Measurements from ENCODE around the gene CNPPD1. TPM values are rescaled to one million over a fixed set of nuclear protein-coding genes. Genes with fewer than 3 reads are reported as not detected.
A peak's percentile ranks its signal among the peaks of the same experiment; 100 is the strongest.

Gene CNPPD1
- total and polyA plus RNA-seq, 5 donors from 2014 or later = 68.2 to 143 (median 111) TPM

DNA sequence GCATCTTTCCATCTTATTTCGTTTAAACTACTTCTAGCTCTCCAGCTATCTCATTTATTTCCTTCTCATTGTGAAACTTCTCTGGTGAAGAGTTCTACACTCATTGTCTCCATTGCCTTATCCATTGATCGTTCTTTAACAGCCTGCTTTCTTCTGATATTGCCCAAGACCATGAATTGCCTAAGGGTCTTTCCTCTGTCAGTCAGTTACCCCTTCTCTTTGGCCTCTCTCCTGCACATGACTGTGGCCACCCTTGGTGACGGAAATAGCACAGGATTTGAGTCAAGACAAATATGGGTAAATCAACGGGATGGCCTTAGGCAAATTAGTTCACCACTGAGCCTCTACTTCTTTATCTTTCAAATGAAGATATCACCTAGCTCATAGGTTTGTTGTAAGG lies 42.7 kb downstream of the CNPPD1 start:
- Mint-ChIP-seq H3K4me1 (peaks cover 0 to 7% (median 0%) of the 10 kb centered on the region in 4 donors), H3K27ac (no peak overlapping the region), H3K36me3 (peaks cover 32% of the 10 kb centered on the region), H3K9me3 (no peaks in the 10 kb centered on the region), H3K27me3 (no peaks in the 10 kb centered on the region), H3K4me3 (peak overlapping the region in 1 of 4 donors; percentile 68)
- Histone ChIP-seq H3K27ac (ENCODE audit: insufficient read depth, low read length, poor library complexity, severe bottlenecking) (no peak overlapping the region), H3K9me3 (ENCODE audit: control insufficient read depth in 2 of 2, low read length in 2 of 2) (no peaks in the 10 kb centered on the region), H3K36me3 (ENCODE audit: control insufficient read depth, insufficient read depth, low read length) (peaks cover 8% of the 10 kb centered on the region), H3K4me3 (ENCODE audit: low read depth, low read length) (no peak overlapping the region), H3K4me1 (ENCODE audit: control insufficient read depth, insufficient read depth, low read length, poor library complexity, severe bottlenecking) (no peaks in the 10 kb centered on the region), H3K27me3 (ENCODE audit: control insufficient read depth, insufficient read depth, low read length) (no peaks in the 10 kb centered on the region)
- no peak for ATAC-seq (ENCODE audit: low read depth in 2 of 2)
- no peak for DNase-seq

DNA sequence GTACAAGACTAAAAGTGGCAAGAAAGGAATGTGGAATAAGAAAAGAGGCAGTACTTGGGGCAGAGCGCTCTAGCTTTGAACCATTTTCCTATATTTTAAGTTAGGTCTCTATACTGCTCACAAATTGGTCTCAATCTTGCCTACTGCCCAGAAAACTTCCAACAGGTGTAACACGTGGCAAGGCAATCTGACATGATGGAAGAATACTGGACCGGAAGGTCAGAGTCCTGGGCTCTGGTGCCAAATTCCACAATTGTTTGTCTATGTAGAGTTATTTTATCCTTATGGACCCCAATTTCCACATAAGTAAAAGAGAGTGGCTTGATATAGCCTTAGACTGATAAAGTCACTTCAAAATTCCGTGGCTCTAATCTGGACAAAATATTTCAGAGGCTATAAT lies 45.0 kb downstream of the CNPPD1 start:
- no peaks in the 10 kb centered on the region for H3K9me3 Mint-ChIP-seq
- H3K27ac Mint-ChIP-seq = no peak overlapping the region
- H3K27me3 ChIP-seq (ENCODE audit: control insufficient read depth, insufficient read depth, low read length) = no peaks in the 10 kb centered on the region
- no peak overlapping the region for H3K27ac ChIP-seq (ENCODE audit: insufficient read depth, low read length, poor library complexity, severe bottlenecking)
- no peak overlapping the region for H3K4me3 ChIP-seq (ENCODE audit: low read depth, low read length)
- ATAC-seq (ENCODE audit: low read depth in 2 of 2) (no peak), DNase-seq (no peak)
- no peaks in the 10 kb centered on the region for H3K27me3 Mint-ChIP-seq
- H3K4me1 Mint-ChIP-seq = peaks cover 0 to 17% (median 3%) of the 10 kb centered on the region in 4 donors
- H3K9me3 ChIP-seq (ENCODE audit: control insufficient read depth in 2 of 2, low read length in 2 of 2) = no peaks in the 10 kb centered on the region
- no peak overlapping the region for H3K4me3 Mint-ChIP-seq
- peaks cover 6% of the 10 kb centered on the region for H3K36me3 ChIP-seq (ENCODE audit: control insufficient read depth, insufficient read depth, low read length)
- no peaks in the 10 kb centered on the region for H3K4me1 ChIP-seq (ENCODE audit: control insufficient read depth, insufficient read depth, low read length, poor library complexity, severe bottlenecking)
- H3K36me3 Mint-ChIP-seq = peaks cover 22% of the 10 kb centered on the region

DNA sequence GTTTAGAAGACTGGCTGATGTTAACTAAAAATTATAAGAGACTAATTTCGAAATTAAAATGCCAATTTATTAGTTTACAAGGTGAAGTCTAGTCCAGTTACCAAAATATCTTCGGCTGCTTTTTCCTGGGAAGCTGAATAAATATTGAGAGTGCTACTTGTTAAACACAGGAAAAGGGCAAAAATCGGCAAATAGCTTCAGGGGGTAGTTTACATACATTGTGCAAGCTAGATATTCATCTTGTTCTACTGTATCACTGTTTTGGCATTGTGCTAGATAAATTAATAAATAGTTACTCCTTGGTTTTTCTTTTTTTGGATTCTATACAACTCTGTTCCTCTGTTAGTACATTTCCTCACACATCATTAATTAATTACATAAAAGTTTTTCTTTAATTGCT lies 45.4 kb downstream of the CNPPD1 start:
- ATAC-seq (ENCODE audit: low read depth in 2 of 2) (no peak), DNase-seq (no peak)
- Mint-ChIP-seq H3K4me3 (no peak overlapping the region), H3K4me1 (peaks cover 0 to 21% (median 3%) of the 10 kb centered on the region in 4 donors), H3K36me3 (peaks cover 26% of the 10 kb centered on the region), H3K27me3 (no peaks in the 10 kb centered on the region), H3K27ac (no peak overlapping the region), H3K9me3 (no peaks in the 10 kb centered on the region)
- Histone ChIP-seq H3K27me3 (ENCODE audit: control insufficient read depth, insufficient read depth, low read length) (no peaks in the 10 kb centered on the region), H3K4me3 (ENCODE audit: low read depth, low read length) (no peak overlapping the region), H3K4me1 (ENCODE audit: control insufficient read depth, insufficient read depth, low read length, poor library complexity, severe bottlenecking) (no peaks in the 10 kb centered on the region), H3K9me3 (ENCODE audit: control insufficient read depth in 2 of 2, low read length in 2 of 2) (no peaks in the 10 kb centered on the region), H3K27ac (ENCODE audit: insufficient read depth, low read length, poor library complexity, severe bottlenecking) (no peak overlapping the region), H3K36me3 (ENCODE audit: control insufficient read depth, insufficient read depth, low read length) (peaks cover 8% of the 10 kb centered on the region)

DNA sequence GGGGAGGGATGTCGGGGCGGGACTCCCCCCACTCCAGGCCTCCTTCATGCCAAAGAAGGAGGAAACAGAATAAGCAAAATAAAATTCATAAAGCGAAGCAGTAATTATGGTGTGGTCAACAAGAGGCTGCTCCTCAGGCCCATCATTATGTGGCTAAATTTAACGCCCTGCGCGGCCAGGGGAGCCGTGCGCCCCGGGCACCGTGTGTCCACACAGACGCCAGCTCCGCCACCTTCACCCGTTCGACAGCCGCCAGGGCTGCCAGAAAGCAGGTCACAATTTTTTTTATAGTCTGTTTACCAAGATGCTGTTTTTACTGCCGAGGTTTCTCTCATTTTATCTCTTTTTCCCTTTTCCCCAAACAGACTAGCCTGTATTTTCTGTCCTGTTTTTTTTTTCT lies 47.1 kb downstream of the CNPPD1 start:
- Mint-ChIP-seq H3K4me1 (peaks cover 6 to 30% (median 10%) of the 10 kb centered on the region in 4 donors), H3K9me3 (no peaks in the 10 kb centered on the region)
- ATAC-seq (ENCODE audit: low read depth in 2 of 2) = no peak

DNA sequence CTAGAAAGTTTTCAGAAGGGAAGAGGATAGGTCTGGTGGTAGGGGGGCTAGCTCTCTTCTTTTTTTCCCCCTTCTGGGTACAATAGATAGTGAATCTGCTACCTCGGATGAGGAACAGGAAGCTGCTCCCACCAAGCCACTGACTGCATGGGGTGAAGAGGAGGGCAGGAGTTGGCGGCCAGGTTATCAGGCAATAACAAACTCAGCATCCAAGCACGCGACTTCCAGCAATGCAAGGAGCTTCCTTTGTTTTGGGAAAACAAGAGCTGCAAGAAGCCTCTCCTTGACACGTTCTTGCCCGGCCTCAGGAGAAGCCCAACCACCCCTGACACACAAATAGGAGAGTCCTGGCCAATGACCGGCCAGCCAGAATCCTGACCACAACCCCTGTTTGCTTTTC lies 48.3 kb downstream of the CNPPD1 start:
- Histone ChIP-seq H3K27me3 (ENCODE audit: control insufficient read depth, insufficient read depth, low read length) (no peaks in the 10 kb centered on the region), H3K36me3 (ENCODE audit: control insufficient read depth, insufficient read depth, low read length) (peaks cover 14% of the 10 kb centered on the region), H3K4me1 (ENCODE audit: control insufficient read depth, insufficient read depth, low read length, poor library complexity, severe bottlenecking) (no peaks in the 10 kb centered on the region), H3K4me3 (ENCODE audit: low read depth, low read length) (no peak overlapping the region), H3K9me3 (ENCODE audit: control insufficient read depth in 2 of 2, low read length in 2 of 2) (no peaks in the 10 kb centered on the region), H3K27ac (ENCODE audit: insufficient read depth, low read length, poor library complexity, severe bottlenecking) (no peak overlapping the region)
- Mint-ChIP-seq H3K36me3 (peaks cover 23% of the 10 kb centered on the region), H3K9me3 (no peaks in the 10 kb centered on the region), H3K4me3 (no peak overlapping the region), H3K27ac (no peak overlapping the region), H3K4me1 (peaks cover 9 to 34% (median 15%) of the 10 kb centered on the region in 4 donors), H3K27me3 (no peaks in the 10 kb centered on the region)
- no peak for ATAC-seq (ENCODE audit: low read depth in 2 of 2)
- no peak for DNase-seq

More for the DNA sequence above, 47.1 kb downstream of the CNPPD1 start:
- Mint-ChIP-seq H3K27ac (no peak overlapping the region), H3K4me3 (no peak overlapping the region), H3K27me3 (no peaks in the 10 kb centered on the region), H3K36me3 (peaks cover 31% of the 10 kb centered on the region)
- H3K4me1 ChIP-seq (ENCODE audit: control insufficient read depth, insufficient read depth, low read length, poor library complexity, severe bottlenecking) = no peaks in the 10 kb centered on the region
- no peak overlapping the region for H3K27ac ChIP-seq (ENCODE audit: insufficient read depth, low read length, poor library complexity, severe bottlenecking)
- no peaks in the 10 kb centered on the region for H3K27me3 ChIP-seq (ENCODE audit: control insufficient read depth, insufficient read depth, low read length)
- peaks cover 8% of the 10 kb centered on the region for H3K36me3 ChIP-seq (ENCODE audit: control insufficient read depth, insufficient read depth, low read length)
- no peak overlapping the region for H3K4me3 ChIP-seq (ENCODE audit: low read depth, low read length)
- no peaks in the 10 kb centered on the region for H3K9me3 ChIP-seq (ENCODE audit: control insufficient read depth in 2 of 2, low read length in 2 of 2)
- DNase-seq = no peak

DNA sequence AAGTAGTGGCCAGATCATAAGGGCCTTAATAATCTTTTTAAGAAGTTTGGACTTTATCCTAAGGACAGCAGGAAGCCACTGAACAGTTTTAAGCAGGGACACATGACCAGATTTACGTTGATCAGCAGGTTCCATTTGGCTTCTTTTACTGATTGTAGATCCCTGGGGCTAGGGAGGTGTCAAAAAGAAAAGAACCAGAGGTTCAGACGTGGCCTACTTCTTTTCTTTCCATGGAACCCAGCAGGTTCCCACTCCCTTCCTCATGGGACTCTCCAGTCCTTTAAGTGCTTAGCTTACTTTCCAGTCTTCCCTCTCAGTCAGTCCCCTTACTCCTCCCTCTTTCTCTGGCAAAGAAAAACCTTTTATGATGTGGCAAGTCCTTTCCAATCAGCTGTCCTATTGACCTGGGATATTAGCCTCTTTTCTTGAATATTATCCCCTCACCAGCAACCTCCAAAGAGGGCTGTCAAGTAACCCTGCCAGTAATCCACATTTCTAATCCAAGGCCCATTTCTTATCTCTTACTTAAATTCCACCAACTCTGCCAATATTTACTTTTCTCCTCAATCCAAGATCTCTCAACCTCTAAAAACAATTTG lies 49.6 kb downstream of the CNPPD1 start:
- Histone ChIP-seq H3K9me3 (ENCODE audit: control insufficient read depth in 2 of 2, low read length in 2 of 2) (no peaks in the 10 kb centered on the region), H3K4me3 (ENCODE audit: low read depth, low read length) (no peak overlapping the region), H3K27me3 (ENCODE audit: control insufficient read depth, insufficient read depth, low read length) (no peaks in the 10 kb centered on the region), H3K27ac (ENCODE audit: insufficient read depth, low read length, poor library complexity, severe bottlenecking) (no peak overlapping the region), H3K36me3 (ENCODE audit: control insufficient read depth, insufficient read depth, low read length) (peaks cover 14% of the 10 kb centered on the region), H3K4me1 (ENCODE audit: control insufficient read depth, insufficient read depth, low read length, poor library complexity, severe bottlenecking) (no peaks in the 10 kb centered on the region)
- Mint-ChIP-seq H3K4me1 (peaks cover 9 to 39% (median 17%) of the 10 kb centered on the region in 4 donors), H3K36me3 (peaks cover 23% of the 10 kb centered on the region), H3K27ac (peak overlapping the region in 1 of 3 donors; percentile 17), H3K27me3 (no peaks in the 10 kb centered on the region), H3K9me3 (no peaks in the 10 kb centered on the region), H3K4me3 (no peak overlapping the region)
- DNase-seq = no peak
- ATAC-seq (ENCODE audit: low read depth in 2 of 2) = no peak

DNA sequence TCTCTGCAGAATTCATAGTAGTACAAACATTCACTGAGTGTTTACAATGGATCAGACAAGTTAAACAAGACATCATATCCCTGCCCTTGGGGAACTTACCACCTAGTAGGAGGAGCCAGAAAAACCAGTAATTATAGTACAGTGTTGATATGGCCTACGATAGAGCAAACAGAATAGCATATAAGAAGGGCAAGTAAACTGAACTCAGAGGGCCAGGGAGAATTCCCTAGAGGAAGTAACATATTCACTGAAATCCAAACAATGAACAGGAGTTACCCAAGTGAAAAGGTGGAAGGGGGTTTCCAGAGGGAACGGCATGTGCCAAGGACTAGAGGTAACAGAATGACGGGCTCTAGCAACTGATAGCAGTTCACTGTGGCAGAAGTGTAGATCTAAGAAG lies 50.2 kb downstream of the CNPPD1 start:
- Histone ChIP-seq H3K27me3 (ENCODE audit: control insufficient read depth, insufficient read depth, low read length) (no peaks in the 10 kb centered on the region), H3K4me1 (ENCODE audit: control insufficient read depth, insufficient read depth, low read length, poor library complexity, severe bottlenecking) (no peaks in the 10 kb centered on the region), H3K27ac (ENCODE audit: insufficient read depth, low read length, poor library complexity, severe bottlenecking) (no peak overlapping the region), H3K4me3 (ENCODE audit: low read depth, low read length) (no peak overlapping the region), H3K36me3 (ENCODE audit: control insufficient read depth, insufficient read depth, low read length) (peaks cover 14% of the 10 kb centered on the region), H3K9me3 (ENCODE audit: control insufficient read depth in 2 of 2, low read length in 2 of 2) (no peaks in the 10 kb centered on the region)
- Mint-ChIP-seq H3K4me1 (peaks cover 9 to 40% (median 17%) of the 10 kb centered on the region in 4 donors), H3K36me3 (peaks cover 22% of the 10 kb centered on the region), H3K27ac (no peak overlapping the region), H3K27me3 (no peaks in the 10 kb centered on the region), H3K4me3 (no peak overlapping the region), H3K9me3 (no peaks in the 10 kb centered on the region)
- DNase-seq (no peak), ATAC-seq (ENCODE audit: low read depth in 2 of 2) (no peak)

DNA sequence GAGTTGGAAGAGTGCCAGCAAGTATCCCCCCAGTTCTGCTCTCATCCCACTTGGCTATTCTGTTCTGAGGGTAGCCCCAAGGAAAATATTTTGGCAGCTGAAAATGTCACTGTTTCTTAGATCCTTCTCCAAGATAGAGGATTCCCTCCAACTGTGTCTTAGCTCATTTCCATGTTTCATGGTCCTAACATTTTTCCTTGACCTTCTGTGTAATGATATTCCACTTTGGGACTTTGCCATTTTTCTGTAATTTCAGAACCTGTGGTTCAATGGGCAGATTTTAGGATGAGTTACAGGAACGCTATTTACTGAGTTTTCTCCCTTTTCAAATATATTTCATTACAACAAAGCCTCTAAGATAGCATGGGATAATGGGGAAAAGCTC lies 50.8 kb downstream of the CNPPD1 start:
- Histone ChIP-seq H3K4me1 (ENCODE audit: control insufficient read depth, insufficient read depth, low read length, poor library complexity, severe bottlenecking) (no peaks in the 10 kb centered on the region), H3K9me3 (ENCODE audit: control insufficient read depth in 2 of 2, low read length in 2 of 2) (no peaks in the 10 kb centered on the region), H3K27ac (ENCODE audit: insufficient read depth, low read length, poor library complexity, severe bottlenecking) (no peak overlapping the region), H3K4me3 (ENCODE audit: low read depth, low read length) (no peak overlapping the region), H3K27me3 (ENCODE audit: control insufficient read depth, insufficient read depth, low read length) (no peaks in the 10 kb centered on the region), H3K36me3 (ENCODE audit: control insufficient read depth, insufficient read depth, low read length) (peaks cover 11% of the 10 kb centered on the region)
- Mint-ChIP-seq H3K4me3 (no peak overlapping the region), H3K27ac (no peak overlapping the region), H3K9me3 (no peaks in the 10 kb centered on the region), H3K4me1 (peaks cover 9 to 40% (median 17%) of the 10 kb centered on the region in 4 donors), H3K36me3 (peaks cover 22% of the 10 kb centered on the region), H3K27me3 (no peaks in the 10 kb centered on the region)
- ATAC-seq (ENCODE audit: low read depth in 2 of 2) (no peak), DNase-seq (no peak)
